GM23248 (cell line): ENCODE data around the gene RPGRIP1.

Source experiments
- EZH2 ChIP-seq: fragments of 200-600 bp; sonication (generic); IDR thresholded peaks from 2 replicates; pipeline ENCODE4 v1.6.1; 2018; ENCODE audit warnings: antibody characterized with exemption, mild to moderate bottlenecking; ENCODE audit not compliant: insufficient read depth, poor library complexity, severe bottlenecking
- EZH2phosphoT487 ChIP-seq: fragments of 200-600 bp; sonication (generic); IDR thresholded peaks from 2 replicates; pipeline ENCODE4 v1.6.1; 2018; ENCODE audit warnings: antibody characterized with exemption, moderate library complexity, mild to moderate bottlenecking, low read depth; ENCODE audit not compliant: insufficient read depth

- TF ChIP-seq EZH2 (no peak), EZH2phosphoT487 (no peak)
Observed at GRCh38 chr14:21231020-21231652, 48.7 kb upstream of the RPGRIP1 start.
